Measurements from ENCODE around the gene ARHGAP26. TPM values are rescaled to one million over a fixed set of nuclear protein-coding genes. Genes with fewer than 3 reads are reported as not detected.

ARHGAP26 gene
- total RNA-seq, 4 donors from 2014 or later: 28.2 to 52.3 (median 37.9) TPM

DNA sequence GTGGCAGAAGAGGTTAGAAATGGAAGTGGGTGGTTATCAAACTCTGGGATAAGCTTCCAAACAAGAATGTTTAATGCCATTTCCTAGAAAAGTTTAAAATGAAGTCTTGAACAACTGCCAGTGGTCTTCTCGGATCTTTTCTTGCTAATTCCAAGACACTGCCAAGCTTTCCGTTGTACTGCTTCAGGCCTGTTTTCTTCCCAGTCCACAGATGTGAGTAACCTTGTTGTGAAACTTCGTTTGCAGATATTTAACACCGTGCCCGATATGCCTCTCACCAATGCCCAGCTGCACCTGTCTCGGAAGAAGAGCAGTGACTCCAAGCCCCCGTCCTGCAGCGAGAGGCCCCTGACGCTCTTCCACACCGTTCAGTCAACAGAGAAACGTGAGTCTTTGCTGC lies 363.5 kb downstream of the ARHGAP26 start:
- no peak for DNase-seq
- no peaks in the 10 kb centered on the region for H3K27me3 ChIP-seq
- H3K9me3 ChIP-seq: no peaks in the 10 kb centered on the region
- intact Hi-C loops (cut with DNase I): no loop called here
- WGBS, 2 donors: 87 to 93% methylated on average over 11 of the region's 11 CpGs
- H3K4me3 ChIP-seq (replicated peaks in 1 of 3): no peak overlapping the region
- no peaks in the 10 kb centered on the region for H3K36me3 ChIP-seq
- TF ChIP-seq CTCF (IDR thresholded peaks at IDR 0.05): no peak
- TF ChIP-seq POLR2A (IDR thresholded peaks at IDR 0.05): no peak
- no peaks in the 10 kb centered on the region for H3K4me1 ChIP-seq
- H3K27ac ChIP-seq: no peak overlapping the region

DNA sequence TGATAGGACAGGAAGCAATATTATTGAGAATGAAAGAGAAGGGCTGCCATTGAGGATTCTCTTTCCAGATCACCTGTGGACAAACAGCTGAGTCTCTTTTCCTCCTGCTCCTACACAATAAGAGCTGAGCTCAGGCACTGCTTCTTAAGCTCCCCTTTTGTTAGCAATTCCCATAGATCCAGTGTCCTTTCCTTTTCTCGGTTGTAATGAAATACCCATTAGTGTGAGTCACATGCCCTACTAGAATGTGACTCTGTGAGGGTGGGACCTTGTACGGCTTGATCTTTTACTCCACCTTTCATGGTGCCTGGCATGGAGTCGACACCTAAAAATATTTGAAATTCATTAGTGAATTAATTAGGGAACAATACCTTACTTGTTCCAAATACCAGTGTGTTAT lies 364.1 kb downstream of the ARHGAP26 start:
- no peak overlapping the region for H3K27ac ChIP-seq
- H3K4me3 ChIP-seq (replicated peaks in 1 of 3): no peak overlapping the region
- no peaks in the 10 kb centered on the region for H3K9me3 ChIP-seq
- DNase-seq: no peak
- WGBS, 2 donors: 90 to 91% methylated on average over 3 of the region's 3 CpGs
- H3K4me1 ChIP-seq: no peaks in the 10 kb centered on the region
- intact Hi-C loops (cut with DNase I): no loop called here
- no peaks in the 10 kb centered on the region for H3K27me3 ChIP-seq
- no peaks in the 10 kb centered on the region for H3K36me3 ChIP-seq
- TF ChIP-seq POLR2A (IDR thresholded peaks at IDR 0.05): no peak
- TF ChIP-seq CTCF (IDR thresholded peaks at IDR 0.05): no peak

DNA sequence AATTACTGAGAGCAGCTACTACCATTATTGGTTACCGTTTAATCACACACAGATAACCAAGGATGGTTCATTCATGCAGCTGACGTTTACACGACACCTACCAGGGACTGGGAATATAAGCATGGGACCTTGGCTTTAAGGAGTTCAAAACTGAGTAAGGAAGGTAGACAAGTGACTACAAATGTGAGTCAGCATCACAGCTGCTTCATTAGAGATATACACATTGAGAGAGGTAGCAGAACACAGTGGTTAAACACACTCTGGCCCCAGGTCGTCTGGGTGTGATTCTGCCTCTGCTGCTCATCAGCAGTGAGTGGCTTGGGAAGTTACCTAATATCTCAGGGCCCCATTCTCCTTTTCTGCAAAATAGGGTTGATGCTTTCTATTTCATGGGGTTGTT lies 364.7 kb downstream of the ARHGAP26 start:
- DNase-seq: no peak
- H3K4me3 ChIP-seq (replicated peaks in 1 of 3): no peak overlapping the region
- TF ChIP-seq CTCF (IDR thresholded peaks at IDR 0.05) (no peak), POLR2A (IDR thresholded peaks at IDR 0.05) (no peak)
- no peaks in the 10 kb centered on the region for H3K9me3 ChIP-seq
- 90 to 96% methylated on average over 4 of the region's 4 CpGs for WGBS, 2 donors
- no peaks in the 10 kb centered on the region for H3K36me3 ChIP-seq
- H3K27me3 ChIP-seq: no peaks in the 10 kb centered on the region
- no peaks in the 10 kb centered on the region for H3K4me1 ChIP-seq
- no peak overlapping the region for H3K27ac ChIP-seq
- intact Hi-C loops (cut with DNase I): no loop called here

DNA sequence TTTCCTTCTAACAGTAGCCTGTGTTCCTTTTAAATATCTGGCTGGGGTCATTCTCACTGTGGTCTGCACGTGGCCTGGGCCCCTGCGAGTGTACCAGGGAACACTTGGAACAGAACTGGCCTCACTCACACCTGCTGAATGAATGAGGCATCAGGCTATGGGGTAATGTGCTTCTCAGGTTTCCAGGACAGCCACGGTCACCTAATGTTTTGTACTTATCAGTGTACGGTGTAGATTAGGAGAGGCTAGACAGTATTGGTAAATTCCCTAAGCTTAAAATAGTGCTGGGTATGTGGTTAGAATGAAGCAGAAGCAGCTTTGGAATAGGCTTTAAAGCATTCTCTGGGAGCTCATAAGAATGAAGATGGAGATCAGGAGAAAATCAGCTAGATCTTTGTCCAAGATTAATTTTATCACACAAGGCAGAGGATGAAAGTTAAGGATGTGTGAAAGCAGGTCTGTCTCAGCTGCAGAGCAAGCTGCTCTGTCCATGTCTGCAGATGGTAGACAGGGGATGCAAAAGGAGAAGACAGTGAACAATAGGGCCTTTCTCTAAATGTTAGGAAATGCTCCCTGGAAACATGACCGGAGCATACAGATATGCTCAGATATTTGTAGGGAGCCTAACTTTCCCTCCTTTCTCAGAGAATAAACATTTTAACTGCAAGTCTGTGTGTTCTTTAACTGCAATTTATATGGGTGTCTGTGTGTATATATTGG lies 365.8 kb downstream of the ARHGAP26 start:
- Histone ChIP-seq H3K27me3 (no peaks in the 10 kb centered on the region), H3K27ac (no peak overlapping the region), H3K4me3 (replicated peaks in 1 of 3) (no peak overlapping the region), H3K36me3 (no peaks in the 10 kb centered on the region), H3K9me3 (no peaks in the 10 kb centered on the region), H3K4me1 (no peaks in the 10 kb centered on the region)
- intact Hi-C loops (cut with DNase I): no loop called here
- DNase-seq: no peak
- TF ChIP-seq POLR2A (IDR thresholded peaks at IDR 0.05) (no peak), CTCF (IDR thresholded peaks at IDR 0.05) (no peak)
- WGBS, 2 donors: 85 to 92% methylated on average over 5 of the region's 5 CpGs

- Histone ChIP-seq H3K27ac (no peak overlapping the region), H3K9me3 (no peaks in the 10 kb centered on the region), H3K27me3 (no peaks in the 10 kb centered on the region), H3K4me3 (replicated peaks in 1 of 3) (no peak overlapping the region), H3K4me1 (no peaks in the 10 kb centered on the region), H3K36me3 (no peaks in the 10 kb centered on the region)
- DNase-seq: no peak
- TF ChIP-seq CTCF (IDR thresholded peaks at IDR 0.05): no peak
- TF ChIP-seq POLR2A (IDR thresholded peaks at IDR 0.05): no peak
- intact Hi-C loops (cut with DNase I): no loop called here
- WGBS, 2 donors: 78 to 89% methylated on average over 8 of the region's 8 CpGs
Measured at GRCh38 chr5:143138839-143139238, 368.7 kb downstream of the ARHGAP26 start.
